PFSK-1 (cell line): Measurements from ENCODE around the gene PHLPP2.

Experiments used
- POLR2AphosphoS5 ChIP-seq: IDR thresholded peaks from 2 replicates; pipeline ENCODE4 v1.6.1; 2012; ENCODE audit warnings: low read depth, mild to moderate bottlenecking, control low read depth, low read length, moderate library complexity
- TAF1 ChIP-seq: IDR thresholded peaks from 2 replicates; pipeline ENCODE4 v1.6.1; 2012; ENCODE audit warnings: low read length, control low read depth, borderline replicate concordance; ENCODE audit not compliant: insufficient read depth

DNA sequence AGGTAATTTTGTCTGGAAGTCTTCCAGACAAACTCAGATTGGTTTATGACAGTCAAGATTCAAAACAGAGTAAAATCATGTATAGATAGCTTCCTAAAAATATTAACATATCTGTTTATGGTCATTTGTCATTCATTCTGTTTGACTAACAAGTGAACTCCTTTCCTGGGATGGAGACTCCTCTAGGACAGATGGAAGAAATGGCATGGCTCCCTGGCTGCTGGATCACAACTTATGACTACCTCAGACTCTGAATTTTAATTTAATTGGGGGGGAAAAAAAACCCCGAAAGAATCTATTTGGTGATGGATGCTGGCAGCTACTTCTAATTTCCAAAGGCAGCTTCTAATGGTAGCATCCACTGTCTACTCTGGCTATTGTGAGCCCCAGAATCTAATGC is 34.6 kb downstream of the PHLPP2 start:
- TF ChIP-seq TAF1 (no peak), POLR2AphosphoS5 (no peak)
